Gastroesophageal sphincter (tissue), 4 donors: ENCODE measurements around the gene GHRL. TPM values are rescaled to one million over a fixed set of nuclear protein-coding genes. Genes with fewer than 3 reads are reported as not detected.
"Not testable (repeated sequence)": the region's sequence is repeated elsewhere in the genome, so short reads cannot be mapped to it uniquely, and the experiment has no call there.

Experiments used
- ATAC-seq: fragments of 150-250 bp; one replicate; pipeline ENCODE4 v1.9.1; 2016; ENCODE audit warnings: mild to moderate bottlenecking, moderate library complexity
- H3K27ac ChIP-seq, 4 donors: fragments of 200-600 bp; sonication (generic) in 3 of 4; 1 replicate in 3 of 4; 2 replicates in 1 of 4; pipeline ENCODE4 v1.5.1; 2016 to 2019
- H3K27me3 ChIP-seq: fragments of 200-600 bp; sonication (generic); one replicate; pipeline ENCODE4 v1.5.1; 2019
- H3K36me3 ChIP-seq, 2 donors: fragments of 200-600 bp; sonication (generic); one replicate each; pipeline ENCODE4 v1.5.1; 2019; ENCODE audit warnings: control low read depth in 1 of 2
- H3K4me1 ChIP-seq, 3 donors: fragments of 200-600 bp; sonication (generic); 1 replicate in 2 of 3; 2 replicates in 1 of 3; pipeline ENCODE4 v1.5.1; 2016 to 2019; ENCODE audit warnings: control low read depth in 2 of 3
- H3K4me3 ChIP-seq, 2 donors: fragments of 200-600 bp; sonication (generic); one replicate each; pipeline ENCODE4 v1.5.1; 2019; ENCODE audit warnings: mild to moderate bottlenecking in 1 of 2, moderate library complexity in 1 of 2
- H3K9me3 ChIP-seq, 3 donors: fragments of 200-600 bp; sonication (generic); one replicate each; pipeline ENCODE4 v1.5.1; 2017 to 2019; ENCODE audit warnings: control low read depth in 2 of 3
- CTCF ChIP-seq, 4 experiments: fragments of 200-600 bp in 2 of 4; fragments of 450-650 bp in 2 of 4; sonication (generic) in 1 of 4; IDR thresholded peaks; one replicate each; pipeline ENCODE4 v1.5.1; 2017 to 2019; ENCODE audit warnings: antibody characterized with exemption in 4 of 4, mild to moderate bottlenecking in 2 of 4, moderate library complexity in 2 of 4
- EP300 ChIP-seq: sonication (generic); formaldehyde crosslinking; IDR thresholded peaks from one replicate; pipeline ENCODE4 v1.6.1; 2017; ENCODE audit warnings: antibody characterized with exemption, mild to moderate bottlenecking
- POLR2A ChIP-seq, 2 donors: fragments of 450-650 bp; IDR thresholded peaks; one replicate each; pipeline ENCODE4 v1.6.1; 2017; ENCODE audit warnings: antibody characterized with exemption in 2 of 2, mild to moderate bottlenecking in 2 of 2, moderate library complexity in 1 of 2
- POLR2AphosphoS5 ChIP-seq: sonication (generic); formaldehyde crosslinking; IDR thresholded peaks from one replicate; pipeline ENCODE4 v1.6.1; 2017; ENCODE audit warnings: antibody characterized with exemption
- WGBS, 2 donors: methylation state at CpG; one replicate each; pipeline ENCODE4 v1.1.5; 2018; ENCODE audit warnings: low coverage in 1 of 2; 5-methylcytosine and 5-hydroxymethylcytosine counted together
- total RNA-seq, 4 donors: library from RNA; depleted of rRNA; stranded (reverse); fragments of >200 nt; gene quantifications; one replicate each; pipeline ENCODE4 v1.1.0, GENCODE V29; 2016

GHRL gene
- total RNA-seq, 4 donors from 2014 or later, result 0.47 to 3.2 TPM; not detected in 2

DNA sequence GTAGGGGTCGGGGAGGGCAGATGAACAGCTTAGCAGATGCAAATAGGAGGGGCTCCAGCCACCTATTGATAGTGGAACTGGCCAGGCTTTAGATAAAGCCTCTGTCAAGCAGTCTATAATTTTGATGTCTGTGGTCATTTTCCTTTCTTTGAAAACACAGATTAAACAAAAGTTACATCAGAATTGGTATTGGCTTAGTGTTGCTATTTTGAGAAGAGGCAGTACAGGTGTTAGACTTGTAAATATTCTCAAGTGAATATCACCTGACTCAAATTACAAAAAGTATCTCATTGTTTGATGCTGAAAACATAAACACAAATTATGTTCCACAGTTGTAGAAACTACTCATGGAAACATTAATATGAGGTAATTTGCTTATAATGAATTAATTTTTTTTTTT, 18.1 kb downstream of the GHRL start:
- Histone ChIP-seq H3K36me3 (peaks cover 0 to 82% of the 10 kb centered on the region in 2 donors), H3K9me3 (no peaks in the 10 kb centered on the region), H3K27ac (no peak overlapping the region), H3K4me3 (no peak overlapping the region), H3K27me3 (no peaks in the 10 kb centered on the region), H3K4me1 (peaks cover 0 to 20% (median 17%) of the 10 kb centered on the region in 3 donors)
- TF ChIP-seq EP300 (no peak), POLR2AphosphoS5 (no peak), POLR2A (IDR thresholded peaks at IDR 0.05) (no peak), CTCF (IDR thresholded peaks at IDR 0.05) (no peak)
- 67 to 100% methylated on average over 1 of the region's 1 CpG for WGBS, 2 donors
- no peak for ATAC-seq

DNA sequence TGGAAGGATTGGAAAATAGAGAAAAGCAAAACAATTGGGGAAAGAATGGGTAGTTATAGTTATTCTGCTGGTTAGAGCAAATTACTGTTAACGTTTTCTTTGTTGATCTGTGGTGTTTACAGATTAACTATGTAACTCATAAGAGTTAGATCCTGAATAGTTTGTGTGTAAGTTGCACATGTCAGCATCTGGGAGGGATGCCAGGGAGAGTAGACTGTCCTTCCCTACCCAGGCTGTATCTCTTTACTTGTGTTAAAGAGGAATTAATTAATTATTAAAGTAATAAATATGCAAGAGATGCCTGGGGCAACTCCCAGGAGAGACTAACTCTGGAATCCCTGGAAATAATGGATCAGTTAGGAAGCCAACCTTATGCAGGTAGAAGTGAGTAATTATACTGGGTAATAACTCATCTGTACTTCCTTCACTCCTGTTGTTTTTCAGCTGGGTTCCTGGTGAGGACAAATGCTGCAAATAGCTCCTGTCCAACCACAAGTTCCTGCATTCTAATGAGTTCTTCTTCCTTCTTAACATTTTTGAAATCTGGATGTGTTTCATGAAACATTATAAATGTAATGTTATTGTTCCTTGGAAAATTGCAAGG, 18.9 kb downstream of the GHRL start:
- 0 to 32% methylated on average over 1 of the region's 1 CpG for WGBS, 2 donors
- no peaks in the 10 kb centered on the region for H3K9me3 ChIP-seq
- H3K4me3 ChIP-seq, result no peak overlapping the region
- TF ChIP-seq POLR2AphosphoS5 (no peak), EP300 (no peak), POLR2A (IDR thresholded peaks at IDR 0.05) (no peak), CTCF (IDR thresholded peaks at IDR 0.05) (no peak)
- no peaks in the 10 kb centered on the region for H3K27me3 ChIP-seq
- peaks cover 0 to 20% (median 17%) of the 10 kb centered on the region in 3 donors for H3K4me1 ChIP-seq
- no peak overlapping the region for H3K27ac ChIP-seq
- H3K36me3 ChIP-seq, result peaks cover 0 to 82% of the 10 kb centered on the region in 2 donors
- no peak for ATAC-seq

DNA sequence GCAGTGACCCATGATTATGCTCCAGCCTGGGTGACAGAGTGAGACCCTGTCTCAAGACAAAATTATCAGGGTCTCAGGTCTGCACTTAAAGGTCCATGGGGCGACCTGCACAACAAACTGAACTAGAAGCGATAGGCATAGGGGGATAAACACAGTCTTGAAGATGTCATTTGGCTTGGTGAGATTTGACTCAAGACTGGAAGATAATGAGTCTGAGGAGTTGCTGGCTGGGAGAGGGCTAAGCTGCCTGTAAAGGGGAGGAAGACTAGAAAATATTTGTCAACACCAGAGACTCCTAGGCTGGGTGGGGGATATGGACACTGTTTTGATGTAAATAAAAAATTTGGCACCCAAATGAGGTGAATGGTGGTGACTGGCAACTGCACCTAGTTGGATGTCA, 19.8 kb downstream of the GHRL start:
- WGBS, 2 donors, result 83 to 100% methylated on average over 2 of the region's 2 CpGs
- no peak for TF ChIP-seq CTCF (IDR thresholded peaks at IDR 0.05)
- no peak for TF ChIP-seq POLR2A (IDR thresholded peaks at IDR 0.05)
- TF ChIP-seq EP300, result no peak
- no peak for TF ChIP-seq POLR2AphosphoS5
- H3K36me3 ChIP-seq, result peaks cover 0 to 77% of the 10 kb centered on the region in 2 donors

GRCh38 chr3:10272476-10272875, 20.3 kb downstream of the GHRL start:
- not testable (repeated sequence) for ATAC-seq
- 91 to 100% methylated on average over 2 to 7 of the region's 11 CpGs for WGBS, 2 donors
- H3K36me3 ChIP-seq, result peaks cover 0 to 72% of the 10 kb centered on the region in 2 donors

More for the DNA sequence above, 19.8 kb downstream of the GHRL start:
- Histone ChIP-seq H3K9me3 (no peaks in the 10 kb centered on the region), H3K4me3 (no peak overlapping the region), H3K27me3 (no peaks in the 10 kb centered on the region), H3K4me1 (peaks cover 0 to 28% (median 17%) of the 10 kb centered on the region in 3 donors), H3K27ac (no peak overlapping the region)
- no peak for ATAC-seq

GRCh38 chr3:10269443-10269842, 23.3 kb downstream of the GHRL start:
- peaks cover 0 to 44% (median 16%) of the 10 kb centered on the region in 3 donors for H3K4me1 ChIP-seq
- H3K27ac ChIP-seq, result no peak overlapping the region
- 96 to 100% methylated on average over 3 to 4 of the region's 5 CpGs for WGBS, 2 donors
- no peaks in the 10 kb centered on the region for H3K27me3 ChIP-seq
- H3K36me3 ChIP-seq, result peaks cover 0 to 64% of the 10 kb centered on the region in 2 donors
- no peak for ATAC-seq
- H3K4me3 ChIP-seq, result no peak overlapping the region
- no peaks in the 10 kb centered on the region for H3K9me3 ChIP-seq
- TF ChIP-seq CTCF (IDR thresholded peaks at IDR 0.05) (no peak), POLR2AphosphoS5 (no peak), POLR2A (IDR thresholded peaks at IDR 0.05) (no peak), EP300 (no peak)

More at GRCh38 chr3:10272476-10272875, 20.3 kb downstream of the GHRL start:
- H3K27me3 ChIP-seq, H3K9me3 ChIP-seq, H3K27ac ChIP-seq, H3K4me3 ChIP-seq: not testable (repeated sequence)
- peaks cover 0 to 33% (median 17%) of the 10 kb centered on the region in 3 donors for H3K4me1 ChIP-seq
